Measurements from ENCODE around the gene LMBR1L. TPM values are rescaled to one million over a fixed set of nuclear protein-coding genes. Genes with fewer than 3 reads are reported as not detected.

Gene LMBR1L
- total and polyA plus RNA-seq, 10 of the 15 experiments (the other 5 are each of a cell fraction or from before 2014, with no cell fraction given): 2.1 to 42.6 (median 20.0) TPM

GRCh38 chr12:49094975-49095365, 15.7 kb downstream of the LMBR1L start:
- H3K4me3 ChIP-seq: no peak overlapping the region
- 75% methylated on average over 2 of the region's 2 CpGs for WGBS (ENCODE audit: insufficient coverage, insufficient replicate concordance, low lambda C conversion rate, missing lambda C conversion rate)
- no peaks in the 10 kb centered on the region for H4K20me1 ChIP-seq (ENCODE audit: control insufficient read depth, insufficient read depth)
- no peak overlapping the region for H3K4me2 ChIP-seq (ENCODE audit: control insufficient read depth, insufficient read depth)
- CTCF ChIA-PET: interaction anchor here (0.8 to 12.2 kb wide), 9 partner anchors 10 to 140 kb away, joined by 3 to 244 read pairs (median 11); partner anchors contain the start of genes DDN, LMBR1L, RHEBL1 and TUBA1B
- TF ChIP-seq REST (IDR thresholded peaks at IDR 0.05; ENCODE audit: low read depth, low read length) (no peak), RAD51 (IDR thresholded peaks at IDR 0.05) (no peak), ZNF592 (IDR thresholded peaks at IDR 0.05) (no peak), BACH1 (IDR thresholded peaks at IDR 0.05; ENCODE audit: borderline replicate concordance) (no peak)
- intact Hi-C loops (cut with micrococcal nuclease; ENCODE audit: unreplicated experiment) (loop anchor here (5.0 kb wide), 1 partner anchor 98 kb away; the partner anchor contains the start of gene DDN), in situ Hi-C loops (cut with MboI) (no loop called here)
- RAD21 ChIA-PET (ENCODE audit: unreplicated experiment): interaction anchor here (1.7 to 5.9 kb wide), 2 partner anchors 25 to 30 kb away, joined by 3 to 66 read pairs; partner anchors contain the start of gene RHEBL1
- POLR2A ChIA-PET: interaction anchor here (0.6 to 3.6 kb wide), 6 partner anchors 9 to 36 kb away, joined by 3 to 11 read pairs (median 6); partner anchors contain the start of gene TUBA1B
- peaks cover 22 to 33% of the 10 kb centered on the region in 2 experiments for H3K27me3 ChIP-seq (replicated peaks in 1 of 2; ENCODE audit: control insufficient read depth in 2 of 2, insufficient read depth in 2 of 2, low read length in 1 of 2)
- no peak overlapping the region for H3K27ac ChIP-seq (ENCODE audit: control insufficient read depth, insufficient read depth)
- H3K36me3 ChIP-seq (ENCODE audit: control insufficient read depth in 2 of 2, insufficient read depth in 2 of 2, low read length in 1 of 2): peaks cover 0 to 3% of the 10 kb centered on the region in 2 experiments; a peak in 3 of 4 replicates
- SMC1A ChIA-PET (ENCODE audit: uncharacterized antibody, unreplicated experiment): interaction anchor here (1.2 to 6.8 kb wide), 4 partner anchors 10 to 37 kb away, joined by 3 to 64 read pairs (median 4); no protein-coding TSS in a partner anchor
- H2AFZ ChIP-seq (ENCODE audit: control insufficient read depth, low read depth, low read length): no peak overlapping the region
- BruUV-seq (replicated peaks): no TSS peak
- no peaks in the 10 kb centered on the region for H3K9me3 ChIP-seq (replicated peaks; ENCODE audit: control insufficient read depth, insufficient read depth, low read length)
- no peak for ATAC-seq
- no peak overlapping the region for H3K9ac ChIP-seq (ENCODE audit: control insufficient read depth, insufficient read depth, low read length)
- no peak for FAIRE-seq
- 0 out of 2 replicates have a peak, but pooled peaks cover 3% of the 10 kb centered on the region for H3K4me1 ChIP-seq (ENCODE audit: control insufficient read depth, insufficient read depth, low read length)
- no peak for DNase-seq (ENCODE audit: low read depth, low spot score)
- no peaks in the 10 kb centered on the region for H3K79me2 ChIP-seq (ENCODE audit: control insufficient read depth, insufficient read depth, low read length)

Data from GM12878 (cell line).